BJ (cell line): ENCODE results near the gene CDKAL1. TPM values are rescaled to one million over a fixed set of nuclear protein-coding genes. Genes with fewer than 3 reads are reported as not detected.

Experiments used
- CTCF ChIA-PET: fragments of 350-600 bp; formaldehyde crosslinking; extraction: SDS; loops from one replicate; lab custom pipeline; 2021; ENCODE audit warnings: antibody characterized with exemption, inconsistent platforms; lab: Yijun Ruan, JAX
- POLR2A ChIA-PET: fragments of 300-600 bp; sonication (Branson Sonifier 250); formaldehyde crosslinking; extraction: SDS; loops from one replicate; lab custom pipeline; 2021; ENCODE audit warnings: antibody characterized with exemption; lab: Charles Lee
- DNase-seq: peaks from one replicate; pipeline ENCODE4 v3.0.0-alpha.2; 2011; ENCODE audit warnings: low read depth
- H3K27me3 ChIP-seq: 2 replicates; pipeline ENCODE4 v1.6.0; 2011; ENCODE audit warnings: low read length; ENCODE audit not compliant: control insufficient read depth, insufficient read depth
- H3K36me3 ChIP-seq: 2 replicates; pipeline ENCODE4 v1.5.1; 2011; ENCODE audit warnings: low read length; ENCODE audit not compliant: control insufficient read depth, insufficient read depth
- H3K4me3 ChIP-seq: 2 replicates; pipeline ENCODE4 v1.5.1; 2011; ENCODE audit warnings: low read depth, mild to moderate bottlenecking, control low read depth, low read length
- polyA plus RNA-seq: library from polyadenylated mRNA; depleted of rRNA; stranded (reverse); fragments of >200 nt; gene quantifications from 2 replicates; pipeline ENCODE4 v1.2.3, GENCODE V29; 2011
- TF ChIP-seq, protein P1 (sequence below): IDR thresholded peaks from 2 replicates; pipeline ENCODE4 v1.5.1; 2011; ENCODE audit warnings: low read depth, mild to moderate bottlenecking, control low read depth, inconsistent platforms, low read length, moderate library complexity; ENCODE audit not compliant: insufficient read depth

The CDKAL1 gene
- polyA plus RNA-seq, 1 experiment = 3.8 TPM

DNA sequence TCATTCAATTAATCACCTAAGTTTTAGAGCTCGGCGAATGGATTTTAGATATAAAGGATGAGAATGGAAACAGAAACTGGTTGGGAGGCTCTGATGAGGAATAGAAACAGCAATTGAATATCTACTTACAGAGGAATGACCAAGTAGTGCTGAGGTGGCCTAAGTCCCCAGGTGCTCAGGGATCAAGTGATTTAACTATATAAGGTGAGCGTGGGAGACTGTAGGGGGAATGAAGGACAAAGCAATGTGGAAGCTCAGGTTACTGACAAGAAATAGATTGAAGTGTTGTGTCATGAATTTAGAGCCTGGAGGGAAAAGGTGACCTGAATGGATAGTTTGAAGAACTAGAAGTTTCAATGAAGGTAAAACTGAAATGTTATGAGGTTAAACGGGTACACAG lies 563.9 kb downstream of the CDKAL1 start:
- no peak overlapping the region for H3K4me3 ChIP-seq
- ChIA-PET CTCF (no interaction called here), POLR2A (no interaction called here)
- TF ChIP-seq, protein P1, sequence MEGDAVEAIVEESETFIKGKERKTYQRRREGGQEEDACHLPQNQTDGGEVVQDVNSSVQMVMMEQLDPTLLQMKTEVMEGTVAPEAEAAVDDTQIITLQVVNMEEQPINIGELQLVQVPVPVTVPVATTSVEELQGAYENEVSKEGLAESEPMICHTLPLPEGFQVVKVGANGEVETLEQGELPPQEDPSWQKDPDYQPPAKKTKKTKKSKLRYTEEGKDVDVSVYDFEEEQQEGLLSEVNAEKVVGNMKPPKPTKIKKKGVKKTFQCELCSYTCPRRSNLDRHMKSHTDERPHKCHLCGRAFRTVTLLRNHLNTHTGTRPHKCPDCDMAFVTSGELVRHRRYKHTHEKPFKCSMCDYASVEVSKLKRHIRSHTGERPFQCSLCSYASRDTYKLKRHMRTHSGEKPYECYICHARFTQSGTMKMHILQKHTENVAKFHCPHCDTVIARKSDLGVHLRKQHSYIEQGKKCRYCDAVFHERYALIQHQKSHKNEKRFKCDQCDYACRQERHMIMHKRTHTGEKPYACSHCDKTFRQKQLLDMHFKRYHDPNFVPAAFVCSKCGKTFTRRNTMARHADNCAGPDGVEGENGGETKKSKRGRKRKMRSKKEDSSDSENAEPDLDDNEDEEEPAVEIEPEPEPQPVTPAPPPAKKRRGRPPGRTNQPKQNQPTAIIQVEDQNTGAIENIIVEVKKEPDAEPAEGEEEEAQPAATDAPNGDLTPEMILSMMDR = no peak
- H3K27me3 ChIP-seq = no peaks in the 10 kb centered on the region
- no peak for DNase-seq
- no peaks in the 10 kb centered on the region for H3K36me3 ChIP-seq

GRCh38 chr6:21098744-21099143 lies 564.5 kb downstream of the CDKAL1 start:
- no peak overlapping the region for H3K4me3 ChIP-seq
- no peaks in the 10 kb centered on the region for H3K36me3 ChIP-seq
- no peaks in the 10 kb centered on the region for H3K27me3 ChIP-seq
- DNase-seq = no peak
- POLR2A ChIA-PET = no interaction called here
- CTCF ChIA-PET = no interaction called here
- TF ChIP-seq, protein P1 = no peak

DNA sequence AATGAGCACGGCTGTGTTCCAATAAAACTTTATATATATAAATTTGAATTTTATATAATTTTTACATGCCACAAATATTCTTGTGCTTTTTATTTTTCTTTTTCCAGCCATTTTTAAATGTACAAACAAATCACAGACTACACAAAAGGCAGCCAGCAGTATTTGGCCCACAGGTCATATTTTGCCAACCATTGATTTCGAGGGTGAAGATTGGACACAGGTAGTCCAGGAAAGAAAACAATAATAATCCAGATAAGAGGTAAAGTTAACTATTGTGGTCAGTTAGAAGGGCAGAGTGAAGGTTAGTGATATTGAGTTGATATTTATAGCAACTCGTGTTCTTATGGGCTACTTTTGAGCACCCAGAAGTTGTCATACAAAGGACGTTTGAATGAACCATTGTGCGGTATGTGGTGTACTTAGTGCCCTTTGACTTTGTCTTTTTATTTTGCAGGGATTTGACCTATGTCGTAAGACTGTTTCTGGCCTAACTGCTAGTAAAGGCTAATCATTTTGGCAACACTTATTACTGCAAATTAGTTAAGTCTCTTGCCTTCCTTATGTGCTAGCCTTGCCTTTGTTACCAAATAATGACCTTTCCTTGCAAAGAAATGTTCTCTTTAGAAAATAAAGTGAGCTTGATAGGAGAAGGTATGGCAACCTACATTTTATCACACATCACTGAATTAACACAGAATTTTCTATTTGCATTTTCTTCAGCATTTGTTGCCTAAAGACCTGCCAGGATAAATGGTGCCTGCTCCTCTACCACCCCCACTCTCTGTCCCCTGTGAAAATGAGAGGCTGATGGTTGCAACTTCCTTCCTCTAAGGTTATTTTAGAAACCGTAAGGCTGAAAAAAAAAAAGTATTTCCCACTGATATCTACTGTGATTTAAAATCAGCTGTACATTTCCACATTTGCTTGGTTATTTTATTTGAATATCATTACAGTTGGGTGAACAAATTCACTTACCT lies 565.4 kb downstream of the CDKAL1 start:
- ChIA-PET CTCF (interaction anchor here (0.6 kb wide), 1 partner anchor 835 kb away, joined by 3 read pairs; no protein-coding TSS in a partner anchor), POLR2A (no interaction called here)
- Histone ChIP-seq H3K27me3 (no peaks in the 10 kb centered on the region), H3K4me3 (no peak overlapping the region), H3K36me3 (no peaks in the 10 kb centered on the region)
- DNase-seq = no peak
- TF ChIP-seq, protein P1 = no peak

- Histone ChIP-seq H3K4me3 (no peak overlapping the region), H3K36me3 (no peaks in the 10 kb centered on the region), H3K27me3 (no peaks in the 10 kb centered on the region)
- no peak for DNase-seq
- ChIA-PET POLR2A (no interaction called here), CTCF (no interaction called here)
- TF ChIP-seq, protein P1 = no peak
Measured at GRCh38 chr6:21100991-21101390, 566.7 kb downstream of the CDKAL1 start.

DNA sequence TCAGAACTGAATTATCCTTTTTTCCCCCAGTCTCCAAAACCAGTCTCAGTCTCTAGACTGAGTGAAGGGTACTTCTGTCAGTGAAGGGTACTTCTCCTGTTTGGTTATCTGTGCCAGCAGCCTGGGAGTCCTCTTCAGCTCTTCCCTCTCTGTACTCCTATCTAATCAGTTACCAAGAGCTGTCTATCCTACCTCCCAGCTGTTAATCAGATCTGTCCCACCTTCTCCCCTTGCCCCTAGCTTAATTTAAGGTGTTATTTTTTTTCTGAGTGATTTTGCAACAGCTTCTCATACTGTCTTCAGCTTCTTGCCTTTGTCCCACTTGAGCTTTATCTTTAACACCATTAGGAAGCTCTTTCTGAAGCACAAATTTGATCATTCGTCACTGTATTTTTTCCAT lies 567.4 kb downstream of the CDKAL1 start:
- TF ChIP-seq, protein P1 = no peak
- no peak overlapping the region for H3K4me3 ChIP-seq
- ChIA-PET POLR2A (no interaction called here), CTCF (no interaction called here)
- DNase-seq = no peak
- H3K27me3 ChIP-seq = no peaks in the 10 kb centered on the region
- no peaks in the 10 kb centered on the region for H3K36me3 ChIP-seq
